ENCODE measurements around the gene IL6R.
"Not testable (repeated sequence)": the region's sequence is repeated elsewhere in the genome, so short reads cannot be mapped to it uniquely, and the experiment has no call there.

DNA sequence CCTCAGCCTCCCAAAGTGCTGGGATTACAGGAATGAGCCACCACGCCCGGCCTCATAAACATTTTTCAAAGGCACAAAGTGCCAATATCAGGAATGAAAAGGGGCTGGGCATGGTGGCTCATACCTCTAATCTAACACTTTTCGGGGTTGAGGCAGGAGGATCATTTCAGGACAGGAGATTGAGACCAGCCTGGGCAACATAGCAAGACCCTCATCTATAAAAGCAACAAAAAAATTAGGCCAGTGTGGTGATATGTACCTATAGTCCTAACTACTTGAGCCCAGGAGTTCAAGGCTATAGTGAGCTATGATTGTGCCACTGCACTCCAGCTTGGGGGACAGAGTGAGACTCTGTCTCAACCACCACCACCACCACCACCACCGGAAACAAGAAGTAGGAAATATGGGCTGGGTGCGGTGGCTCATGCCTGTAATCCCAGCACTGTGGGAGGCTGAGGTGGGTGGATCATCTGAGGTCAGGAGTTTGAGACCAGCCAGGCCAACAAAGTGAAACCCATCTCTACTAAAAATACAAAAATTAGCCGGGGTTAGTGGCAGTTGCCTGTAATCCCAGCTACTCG, 31.3 kb upstream of the IL6R start:
- TF ChIP-seq, protein P1, sequence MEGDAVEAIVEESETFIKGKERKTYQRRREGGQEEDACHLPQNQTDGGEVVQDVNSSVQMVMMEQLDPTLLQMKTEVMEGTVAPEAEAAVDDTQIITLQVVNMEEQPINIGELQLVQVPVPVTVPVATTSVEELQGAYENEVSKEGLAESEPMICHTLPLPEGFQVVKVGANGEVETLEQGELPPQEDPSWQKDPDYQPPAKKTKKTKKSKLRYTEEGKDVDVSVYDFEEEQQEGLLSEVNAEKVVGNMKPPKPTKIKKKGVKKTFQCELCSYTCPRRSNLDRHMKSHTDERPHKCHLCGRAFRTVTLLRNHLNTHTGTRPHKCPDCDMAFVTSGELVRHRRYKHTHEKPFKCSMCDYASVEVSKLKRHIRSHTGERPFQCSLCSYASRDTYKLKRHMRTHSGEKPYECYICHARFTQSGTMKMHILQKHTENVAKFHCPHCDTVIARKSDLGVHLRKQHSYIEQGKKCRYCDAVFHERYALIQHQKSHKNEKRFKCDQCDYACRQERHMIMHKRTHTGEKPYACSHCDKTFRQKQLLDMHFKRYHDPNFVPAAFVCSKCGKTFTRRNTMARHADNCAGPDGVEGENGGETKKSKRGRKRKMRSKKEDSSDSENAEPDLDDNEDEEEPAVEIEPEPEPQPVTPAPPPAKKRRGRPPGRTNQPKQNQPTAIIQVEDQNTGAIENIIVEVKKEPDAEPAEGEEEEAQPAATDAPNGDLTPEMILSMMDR (IDR thresholded peaks at IDR 0.05; ENCODE audit: low read depth, low read length): not testable (repeated sequence)
- TF ChIP-seq, protein P2, sequence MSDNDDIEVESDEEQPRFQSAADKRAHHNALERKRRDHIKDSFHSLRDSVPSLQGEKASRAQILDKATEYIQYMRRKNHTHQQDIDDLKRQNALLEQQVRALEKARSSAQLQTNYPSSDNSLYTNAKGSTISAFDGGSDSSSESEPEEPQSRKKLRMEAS (IDR thresholded peaks at IDR 0.05; ENCODE audit: low read depth, low read length): not testable (repeated sequence)
- not testable (repeated sequence) for TF ChIP-seq POLR2A (IDR thresholded peaks at IDR 0.05; ENCODE audit: extremely low read depth, insufficient read length); MYC (IDR thresholded peaks at IDR 0.05; ENCODE audit: low read depth, low read length)

Measured in NB4 (cell line).